GM21528 (cell line): ENCODE measurements around the gene OR10H3.
"Not testable (repeated sequence)": the region's sequence is repeated elsewhere in the genome, so short reads cannot be mapped to it uniquely, and the experiment has no call there.

Source experiments
- ATAC-seq: cut with Tn5 transposase; IDR thresholded peaks from one replicate; pipeline ENCODE4 v1.9.1; 2021; ENCODE audit warnings: mild to moderate bottlenecking, moderate library complexity; ENCODE audit not compliant: unreplicated experiment, low FRiP score

The OR10H3 gene

DNA sequence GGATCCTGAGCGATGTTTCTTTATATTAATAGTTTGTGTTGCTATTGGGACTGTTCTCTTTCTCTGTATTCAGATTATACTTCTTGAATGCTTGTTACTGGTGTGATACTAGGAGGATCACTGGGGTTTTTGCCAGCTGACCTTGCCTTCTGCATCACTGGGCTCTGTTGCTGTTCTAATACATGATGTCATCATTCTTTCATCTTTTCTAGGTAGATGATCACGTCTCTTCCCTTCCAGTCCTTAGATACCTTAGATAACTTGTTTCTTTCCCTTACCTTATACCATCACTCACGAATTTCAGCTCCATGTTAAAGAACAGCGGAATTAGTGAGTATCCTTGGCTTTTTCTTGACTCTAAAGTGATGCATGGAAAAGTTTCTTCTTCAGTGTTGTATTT, at the start of gene OR10H3:
Gene OR10H3, plus strand, starts transcription at position 264 of the 400 bp plus-strand sequence. CDS start 3,408 bp downstream, outside the sequence.
- no peak for ATAC-seq

DNA sequence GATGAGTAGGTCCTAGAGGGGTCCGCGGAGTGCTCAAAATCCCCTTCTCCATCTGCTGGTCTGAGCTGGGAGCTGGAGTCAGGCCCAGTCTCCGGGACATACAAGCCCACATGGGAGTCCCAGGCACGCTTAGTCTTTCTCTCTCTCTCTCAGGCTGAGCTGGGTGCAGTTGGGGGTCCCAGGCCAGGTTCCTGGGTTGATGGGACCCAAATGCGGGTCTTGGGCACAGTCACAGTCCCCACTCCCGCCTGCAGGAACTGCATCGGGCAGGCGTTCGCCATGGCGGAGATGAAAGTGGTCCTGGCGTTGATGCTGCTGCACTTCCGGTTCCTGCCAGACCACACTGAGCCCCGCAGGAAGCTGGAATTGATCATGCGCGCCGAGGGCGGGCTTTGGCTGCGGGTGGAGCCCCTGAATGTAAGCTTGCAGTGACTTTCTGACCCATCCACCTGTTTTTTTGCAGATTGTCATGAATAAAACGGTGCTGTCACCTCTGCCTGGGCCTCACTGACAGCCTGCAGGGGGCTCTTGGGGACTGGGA, 41.1 kb upstream of the OR10H3 start:
- no peak for ATAC-seq

DNA sequence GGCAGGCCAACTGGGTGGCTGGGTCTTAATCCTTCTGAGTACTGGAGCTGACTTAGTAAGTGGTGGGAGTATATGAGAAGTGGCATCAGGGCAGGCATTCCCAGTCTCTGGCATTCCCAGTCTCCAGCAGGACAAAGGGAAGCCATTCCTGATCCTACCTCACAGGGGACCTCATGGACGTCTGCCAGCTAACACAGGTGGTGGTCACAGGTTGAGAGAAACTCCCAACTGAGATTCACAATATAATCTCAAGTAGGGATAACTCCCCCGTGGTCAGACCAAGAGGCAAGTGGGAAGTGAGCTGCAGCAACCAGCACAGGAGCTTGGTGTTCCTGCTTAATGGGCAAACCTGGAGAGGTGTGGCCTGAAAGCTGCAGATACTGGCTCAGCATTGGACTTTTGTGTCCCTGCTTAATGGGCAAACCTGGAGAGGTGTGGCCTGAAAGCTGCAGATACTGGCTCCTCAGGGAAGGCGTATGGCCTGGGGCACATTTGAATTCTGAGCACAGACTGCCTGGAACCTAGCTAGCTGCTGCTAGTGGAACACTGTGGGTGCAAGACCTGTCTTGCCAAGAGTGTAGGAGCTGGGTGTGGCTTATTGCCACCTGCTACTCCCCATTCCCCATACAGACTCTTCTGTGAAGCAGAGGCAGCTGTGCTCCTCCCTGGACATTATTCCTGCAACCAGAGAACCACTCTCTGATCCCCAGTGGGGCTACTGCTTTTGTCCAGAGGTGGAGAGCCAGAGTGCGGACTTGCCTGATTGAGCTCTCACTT, 35.8 kb upstream of the OR10H3 start:
- ATAC-seq, result no peak

- ATAC-seq, result no peak
These were observed 35.3 kb upstream of the OR10H3 start for GRCh38 chr19:15702534-15702930.

GRCh38 chr19:15714638-15715037, 23.1 kb upstream of the OR10H3 start:
- no peak for ATAC-seq

DNA sequence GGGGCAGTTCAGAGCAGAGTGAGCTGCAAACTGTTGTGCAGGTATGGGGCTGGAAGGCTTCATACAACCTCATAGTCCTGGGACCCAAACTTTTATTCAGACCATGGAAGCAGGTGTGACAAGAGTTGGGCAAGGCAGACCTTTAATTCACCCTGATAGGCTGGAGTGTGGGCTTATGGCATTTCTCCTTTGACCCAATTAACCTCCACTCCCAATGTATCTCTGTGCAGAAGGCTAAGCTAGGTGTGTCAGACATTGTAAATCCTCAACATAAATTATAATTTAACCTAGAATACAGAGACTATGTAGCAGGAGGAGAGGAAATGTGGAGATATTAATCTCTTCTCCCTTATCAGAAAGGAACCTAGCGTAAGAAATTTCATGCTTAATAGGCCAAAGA, 22.1 kb upstream of the OR10H3 start:
- no peak for ATAC-seq

- no peak for ATAC-seq
These were observed 20.0 kb upstream of the OR10H3 start for GRCh38 chr19:15717809-15718208.

DNA sequence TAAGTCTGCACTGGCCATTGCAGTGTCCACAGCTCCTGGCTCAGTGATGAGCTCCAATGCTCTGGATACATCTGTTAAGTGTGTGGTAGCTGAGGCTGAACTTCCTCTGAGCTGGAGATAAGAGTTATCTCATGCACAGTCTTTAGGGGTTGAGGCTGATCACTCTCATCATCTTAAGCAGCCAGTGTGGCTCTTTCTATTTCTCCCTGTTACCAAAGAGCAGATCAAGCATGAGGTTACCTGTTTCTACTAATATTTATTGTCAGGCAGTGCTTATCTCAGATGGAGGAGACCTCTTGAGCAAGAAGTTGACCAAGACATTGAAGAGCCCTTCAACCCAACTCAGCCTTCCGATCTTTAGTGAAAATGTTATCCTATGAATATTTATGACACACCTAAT, 16.5 kb upstream of the OR10H3 start:
- ATAC-seq, result no peak

DNA sequence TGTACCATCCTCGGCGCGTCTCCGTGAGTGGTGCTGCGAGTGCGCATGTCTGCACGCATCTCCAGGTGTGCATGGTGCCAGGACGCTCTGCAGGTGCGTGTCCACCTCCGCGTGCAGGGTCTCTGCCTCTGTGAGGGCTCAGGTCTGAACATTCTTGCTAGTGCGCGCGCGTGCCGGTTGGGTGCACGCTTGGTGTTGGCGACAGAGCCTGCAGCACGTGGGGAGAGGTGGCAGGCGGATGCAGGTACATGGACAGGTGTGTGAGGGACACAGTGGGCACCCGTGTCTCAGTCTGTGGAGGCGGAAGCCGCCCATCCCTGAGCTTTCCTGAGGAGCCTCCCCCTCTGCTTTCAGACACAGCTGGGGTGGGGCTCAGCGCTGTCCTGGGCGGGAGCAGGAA, 14.8 kb upstream of the OR10H3 start:
- no peak for ATAC-seq

DNA sequence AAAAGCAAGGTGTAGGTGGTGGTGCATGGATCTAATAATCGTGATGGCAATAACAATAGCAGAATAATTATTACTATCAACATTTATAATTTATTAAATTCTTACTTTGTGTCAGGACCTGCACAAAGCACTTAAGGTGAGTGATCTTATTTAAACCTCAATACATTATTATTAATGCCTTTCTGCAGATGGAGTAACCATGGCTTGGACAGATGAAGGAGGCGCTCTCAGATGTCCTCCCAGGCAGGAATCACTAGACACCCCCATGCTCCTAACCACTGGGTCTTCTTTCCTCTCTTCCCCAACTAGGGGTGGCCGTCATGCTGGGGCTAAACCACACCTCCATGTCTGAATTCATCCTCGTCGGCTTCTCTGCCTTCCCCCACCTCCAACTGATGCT, 10.1 kb upstream of the OR10H3 start, which contains the start of gene OR10H2:
Gene OR10H2, plus strand, starts transcription at position 301 of the 400 bp plus-strand sequence. Its CDS starts 20 bp downstream, at position 321.
- ATAC-seq, result no peak

DNA sequence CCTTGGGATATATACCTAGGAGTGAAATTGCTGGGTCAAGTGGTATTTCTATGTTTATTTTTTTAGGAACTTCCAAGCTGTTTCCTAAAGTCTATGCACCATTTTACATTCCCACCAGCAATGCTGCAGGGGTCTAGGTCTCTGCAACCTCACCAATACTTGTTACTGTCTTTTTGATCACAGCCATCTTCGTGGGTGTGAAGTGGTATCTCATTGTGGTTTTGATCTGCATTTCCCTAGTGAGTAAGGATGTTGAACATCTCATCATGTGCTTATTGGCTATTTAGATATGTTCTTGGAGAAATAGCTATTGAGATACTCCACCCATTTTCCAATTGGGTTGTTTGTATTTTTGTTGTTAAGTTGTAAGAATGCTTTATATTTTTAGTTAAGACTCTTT, 7.2 kb upstream of the OR10H3 start:
- ATAC-seq, result no peak

- no peak for ATAC-seq
These were observed 5.4 kb upstream of the OR10H3 start for GRCh38 chr19:15732388-15732787.

DNA sequence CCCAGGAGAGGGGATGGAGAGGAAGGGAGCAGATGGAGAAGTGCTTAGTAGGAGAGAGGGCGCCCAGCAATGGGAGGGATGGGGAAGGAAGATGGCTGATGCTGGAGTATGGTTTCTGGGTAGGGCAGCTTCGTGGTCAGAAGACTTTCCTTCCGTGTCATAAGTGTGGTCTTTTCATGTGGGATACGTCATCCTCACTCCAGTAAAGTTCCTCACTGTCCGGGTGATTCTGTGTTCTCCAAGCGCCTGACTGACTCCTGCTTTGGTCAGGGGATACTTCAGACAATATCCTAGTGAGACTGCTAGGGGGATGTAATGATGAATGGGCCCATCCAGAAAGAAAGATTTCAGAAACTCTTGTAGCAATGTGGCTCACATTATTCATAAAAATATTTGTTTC, 3.9 kb upstream of the OR10H3 start:
- ATAC-seq, result no peak

DNA sequence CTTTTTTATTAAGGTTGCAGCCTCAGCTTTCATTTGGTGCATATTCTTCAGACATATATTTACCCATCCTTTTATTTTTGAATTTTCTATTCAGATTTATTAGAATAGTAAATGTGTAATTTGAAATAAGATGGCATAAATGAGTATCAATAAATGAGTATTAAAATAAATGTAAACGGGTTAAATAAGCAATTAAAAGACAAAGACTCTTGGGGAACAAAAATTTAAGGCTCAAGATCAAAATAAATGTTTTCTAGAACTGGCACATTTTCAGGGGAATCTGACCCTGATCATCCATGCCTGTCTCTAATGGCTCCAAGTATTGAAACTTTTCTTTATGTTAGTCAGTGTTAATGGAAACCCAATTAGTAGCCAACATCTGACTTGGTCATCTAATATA, 3.0 kb downstream of the OR10H3 start:
- ATAC-seq, result no peak

GRCh38 chr19:15748239-15748638, 10.5 kb downstream of the OR10H3 start:
- ATAC-seq, result no peak

DNA sequence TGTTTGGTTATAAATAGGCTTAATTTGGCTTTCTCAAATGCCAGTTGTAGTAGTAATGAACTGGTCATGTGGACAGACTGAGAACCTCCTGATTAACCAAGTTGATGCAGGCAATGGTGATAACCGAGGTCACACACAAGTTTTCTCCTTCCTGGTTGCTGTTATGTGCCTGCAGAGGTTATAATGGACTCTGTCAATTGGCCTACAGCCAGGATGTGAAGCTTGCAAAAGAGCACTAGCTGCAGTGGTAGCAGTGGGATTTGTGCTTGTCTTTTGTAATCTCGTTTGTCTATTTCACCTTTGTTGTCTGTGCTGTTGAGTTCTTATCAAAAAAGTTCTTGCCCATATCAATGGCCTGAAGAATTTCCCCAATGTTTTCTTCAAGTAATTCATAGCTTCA, 20.6 kb downstream of the OR10H3 start:
- ATAC-seq, result no peak

DNA sequence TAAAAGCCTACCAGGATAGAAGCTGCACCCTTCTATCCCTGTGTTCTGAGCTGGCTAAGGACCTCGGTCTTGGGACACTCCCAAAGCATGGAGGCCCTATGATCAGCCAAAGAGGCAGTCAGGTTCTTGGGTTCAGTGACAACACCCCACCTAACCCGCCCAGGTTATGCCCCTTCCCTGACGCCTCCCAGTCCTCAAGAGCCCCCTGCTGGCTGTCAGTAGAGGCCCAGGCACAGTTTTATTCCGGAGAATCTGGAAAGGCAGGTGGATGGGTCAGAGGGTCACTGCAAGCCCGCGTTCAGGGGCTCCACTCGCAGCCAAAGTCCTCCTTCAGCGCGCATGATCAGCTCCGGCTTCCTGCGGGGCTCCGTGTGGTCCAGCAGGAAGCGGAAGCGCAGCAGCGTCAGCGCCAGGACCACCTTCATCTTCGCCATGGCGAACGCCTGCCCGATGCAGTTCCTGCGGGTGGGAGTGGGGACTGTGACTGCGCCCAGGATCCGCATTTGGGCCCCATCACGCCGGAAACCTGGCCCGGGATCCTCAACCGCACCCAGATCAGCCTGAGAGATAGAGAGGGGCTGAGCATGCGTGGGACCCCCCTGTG, 22.3 kb downstream of the OR10H3 start:
- no peak for ATAC-seq

- no peak for ATAC-seq
These were observed 31.8 kb downstream of the OR10H3 start for GRCh38 chr19:15769586-15769985.

GRCh38 chr19:15774159-15774558, 36.4 kb downstream of the OR10H3 start:
- not testable (repeated sequence) for ATAC-seq

DNA sequence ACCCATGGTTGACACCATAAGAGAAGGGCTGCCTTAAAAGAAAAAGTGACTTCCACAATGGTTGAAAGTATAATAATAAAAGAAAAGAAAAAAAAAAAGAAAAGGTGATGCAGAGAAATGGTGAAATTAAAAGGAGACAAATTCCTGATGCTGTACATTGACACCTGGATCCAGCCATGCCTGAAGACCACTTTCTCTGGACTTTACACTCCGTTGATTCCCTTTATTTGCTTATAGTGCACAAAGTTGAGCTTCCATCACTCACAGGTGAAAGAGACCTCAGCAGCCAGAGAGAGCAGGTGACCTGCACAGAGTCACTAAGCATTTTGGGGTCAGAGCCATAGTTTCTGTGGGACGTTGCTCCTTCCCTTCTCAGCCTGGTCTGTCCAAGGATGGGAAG, 37.5 kb downstream of the OR10H3 start:
- ATAC-seq, result no peak

DNA sequence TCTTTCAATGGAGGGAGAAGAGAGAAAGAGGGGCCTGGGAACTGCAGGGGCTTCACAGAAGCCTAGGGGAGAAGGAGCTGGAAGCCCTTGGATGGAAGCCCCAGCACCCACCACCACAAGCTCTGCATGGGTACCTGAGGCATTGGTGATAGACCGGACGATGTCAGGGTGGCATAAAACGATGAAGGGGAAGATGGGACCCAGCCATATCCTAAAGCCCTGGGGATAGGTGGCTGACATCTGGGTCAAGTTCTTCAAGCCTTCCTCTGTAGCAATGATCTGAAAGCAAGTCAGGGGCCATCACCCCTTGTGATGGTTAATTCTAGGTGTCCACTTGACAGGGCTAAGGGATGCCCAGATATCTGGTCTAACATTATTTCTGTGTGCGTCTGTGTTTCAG, 38.5 kb downstream of the OR10H3 start:
- no peak for ATAC-seq
